Measurements from ENCODE around the gene CCBE1. TPM values are rescaled to one million over a fixed set of nuclear protein-coding genes. Genes with fewer than 3 reads are reported as not detected.

CCBE1 gene
- total and polyA plus RNA-seq, 2 of the 4 experiments (the other 2 are of a cell fraction), result 64.8 to 148 TPM

DNA sequence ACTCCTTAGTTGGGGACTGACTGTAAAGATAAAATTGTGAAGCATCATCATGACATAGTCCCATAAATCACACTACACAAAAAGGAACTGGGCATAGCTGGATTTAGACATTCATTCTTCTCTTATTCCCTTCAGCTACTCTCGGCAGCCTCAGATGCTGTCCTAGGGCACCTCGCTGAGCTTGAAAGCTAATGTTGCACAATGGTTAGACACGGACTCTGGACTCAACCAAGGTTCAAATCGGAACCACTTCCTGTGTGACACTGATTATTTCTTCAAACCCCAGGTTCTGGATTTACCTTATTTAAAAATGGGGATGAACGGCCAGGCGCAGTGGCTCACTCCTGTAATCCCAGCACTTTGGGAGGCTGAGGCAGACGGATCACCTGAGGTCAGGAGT, 89.8 kb downstream of the CCBE1 start:
- Histone ChIP-seq H4K91ac (ENCODE audit: insufficient read depth, low read depth, low read length) (peak overlapping the region; percentile 36; the same call in 1 of the 2 replicates), H3K27me3 (ENCODE audit: control insufficient read depth, insufficient read depth, low read length) (no peaks in the 10 kb centered on the region), H3K4me2 (ENCODE audit: low read depth, low read length) (no peak overlapping the region), H2BK20ac (ENCODE audit: low read depth, low read length) (peak overlapping the region; percentile 32; the same call in 1 of the 2 replicates), H3K4me3 (ENCODE audit: insufficient read depth, low read depth, low read length) (no peak overlapping the region), H3K9me3 (ENCODE audit: control insufficient read depth, insufficient read depth, low read length) (no peaks in the 10 kb centered on the region), H3K56ac (ENCODE audit: extremely low read depth, insufficient read depth, low read length) (no peak overlapping the region), H2BK15ac (ENCODE audit: low read depth, low read length) (peak overlapping the region; percentile 30; the same call in 1 of the 3 replicates), H3K4me1 (ENCODE audit: control insufficient read depth, insufficient read depth, low read length) (peaks cover 23% of the 10 kb centered on the region), H2AK5ac (ENCODE audit: low read depth, low read length) (peak overlapping the region; percentile 52; the same call in 1 of the 2 replicates), H3K9me1 (ENCODE audit: insufficient read depth, low read length) (peaks cover 15% of the 10 kb centered on the region), H3K23ac (ENCODE audit: low read depth, low read length) (0 out of 2 replicates have a peak overlapping the region, but pooled peaks have one; percentile 21), H4K20me1 (ENCODE audit: insufficient read depth, low read length) (peaks cover 18% of the 10 kb centered on the region; the same call in 1 of the 2 replicates), H2BK120ac (ENCODE audit: low read depth, low read length) (peak overlapping the region; percentile 24; the same call in 1 of the 2 replicates), H3K14ac (replicated peaks; ENCODE audit: low read depth, low read length) (peak overlapping the region; percentile 26; the same call in 1 of the 2 replicates), H4K8ac (ENCODE audit: low read depth in 2 of 2, low read length in 2 of 2) (peak overlapping the region in 1 of 2 experiments; percentile 12; a peak in 1 of 4 replicates), H3K36me3 (ENCODE audit: control insufficient read depth, insufficient read depth, low read length) (no peaks in the 10 kb centered on the region), H4K5ac (ENCODE audit: low read depth, low read length) (peak overlapping the region; percentile 8; the same call in 1 of the 2 replicates), H3K9ac (ENCODE audit: low read depth, low read length) (no peak overlapping the region), H3K79me1 (ENCODE audit: low read depth in 1 of 2, low read length in 2 of 2) (peaks cover 21 to 38% of the 10 kb centered on the region in 2 experiments), H2BK5ac (ENCODE audit: low read depth, low read length, poor library complexity, severe bottlenecking) (no peak overlapping the region), H3K18ac (ENCODE audit: low read depth, low read length) (peak overlapping the region; percentile 86), H2AK9ac (replicated peaks; ENCODE audit: low read depth, low read length, poor library complexity) (no peak overlapping the region), H3K4ac (ENCODE audit: low read depth, low read length) (peak overlapping the region; percentile 52), H3K27ac (ENCODE audit: insufficient read depth, low read length) (peak overlapping the region; percentile 66; the same call in 1 of the 2 replicates), H2AFZ (replicated peaks; ENCODE audit: low read length, poor library complexity) (no peak overlapping the region)
- ChIA-PET POLR2A (ENCODE audit: unreplicated experiment) (no interaction called here), CTCF (interaction anchor here (0.6 to 1.2 kb wide), 3 partner anchors 12 to 90 kb away, joined by 3 to 4 read pairs (median 3); partner anchors contain the start of gene CCBE1)
- dilution Hi-C loops (cut with HindIII; ENCODE audit: low sequenced_read_pairs, unreplicated experiment) (no loop called here), intact Hi-C loops (cut with micrococcal nuclease) (loop anchor here (5.0 to 10.0 kb wide), 2 partner anchors 123 to 150 kb away; no protein-coding TSS in a partner anchor), in situ Hi-C loops (cut with MboI; ENCODE audit: low sequenced_read_pairs) (no loop called here)
- DNase-seq (no peak), ATAC-seq (ENCODE audit: low read depth) (no peak)
- TF ChIP-seq CEBPB (IDR thresholded peaks at IDR 0.05; ENCODE audit: low read depth, low read length) (peak; percentile 51), RAD21 (IDR thresholded peaks at IDR 0.05; ENCODE audit: low read length) (no peak)
- 93% methylated on average over 3 of the region's 7 CpGs; no CpG with 5 or more reads in 1 of the 2 experiments for WGBS, 2 experiments (ENCODE audit: extremely low coverage in 2 of 2, insufficient read length in 1 of 2)
- no TSS peak for BruUV-seq (replicated peaks)

Data from IMR-90 (cell line).